A549 (cell line): ENCODE measurements around the gene RBM6. TPM values are rescaled to one million over a fixed set of nuclear protein-coding genes. Genes with fewer than 3 reads are reported as not detected.

Source experiments
- ATAC-seq, 2 experiments: fragments of 200-7000 bp in 1 of 2; fragments of >200 bp in 1 of 2; cut with Nextera tagmentation in 1 of 2; cut with Tn5 transposase in 1 of 2; 3 replicates each; pipeline versions ENCODE4 v1.8.0 to v1.9.1; 2018 to 2020; ENCODE audit warnings: mild to moderate bottlenecking in 1 of 2, moderate library complexity in 1 of 2
- CTCF ChIA-PET: fragments of 300-600 bp; sonication (Branson Sonifier 250); formaldehyde crosslinking; extraction: SDS; loops from one replicate; lab custom pipeline; 2021; ENCODE audit warnings: antibody characterized with exemption, inconsistent platforms; lab: Yijun Ruan, JAX
- POLR2A ChIA-PET: fragments of 350-600 bp; formaldehyde crosslinking; extraction: SDS; loops from one replicate; lab custom pipeline; 2021; ENCODE audit warnings: antibody characterized with exemption, inconsistent platforms; lab: Yijun Ruan, JAX
- DNase-seq, 2 experiments: peaks; one replicate each; pipeline versions ENCODE4 v3.0.0 to v3.0.0-alpha.2; 2011 to 2016; ENCODE audit warnings: low read depth in 1 of 2, low spot score in 1 of 2
- FAIRE-seq: peaks from 2 replicates; lab custom pipeline; 2011; peaks lifted over from hg19 to GRCh38; lab: Jason Lieb, UNC
- H3K27ac ChIP-seq, 2 experiments: fragments of >200 bp; sonication (Bioruptor Twin); formaldehyde crosslinking; 3 replicates each; pipeline ENCODE4 v1.5.1; 2016 to 2017
- H3K4me1 ChIP-seq: fragments of >200 bp; sonication (Bioruptor Twin); formaldehyde crosslinking; 3 replicates; pipeline ENCODE4 v1.6.1; 2016
- H3K4me2 ChIP-seq: fragments of >200 bp; sonication (Bioruptor Twin); formaldehyde crosslinking; 3 replicates; pipeline ENCODE4 v1.6.1; 2016
- H3K4me3 ChIP-seq: fragments of >200 bp; sonication (Bioruptor Twin); formaldehyde crosslinking; 3 replicates; pipeline ENCODE4 v1.5.1; 2016
- H3K9me3 ChIP-seq: fragments of >200 bp; sonication (Bioruptor Twin); formaldehyde crosslinking; 3 replicates; pipeline ENCODE4 v1.6.1; 2016
- CEBPB ChIP-seq, 2 experiments: fragments of >200 bp in 1 of 2; sonication (Bioruptor Twin) in 1 of 2; formaldehyde crosslinking in 1 of 2; IDR thresholded peaks; 2 replicates each; pipeline ENCODE4 v1.6.1; 2012 to 2016
- CHD4 ChIP-seq: fragments of 200-600 bp; sonication (generic); IDR thresholded peaks from 2 replicates; pipeline ENCODE4 v1.6.1; 2016; ENCODE audit warnings: antibody characterized with exemption, mild to moderate bottlenecking, borderline replicate concordance
- EHMT2 ChIP-seq: fragments of 200-600 bp; sonication (generic); IDR thresholded peaks from 2 replicates; pipeline ENCODE4 v1.6.1; 2016; ENCODE audit warnings: antibody characterized with exemption, low read depth, mild to moderate bottlenecking, moderate library complexity
- ELK1 ChIP-seq: fragments of 150-350 bp; IDR thresholded peaks from 2 replicates; pipeline ENCODE4 v1.6.1; 2014; ENCODE audit warnings: low read depth, mild to moderate bottlenecking, low read length
- EP300 ChIP-seq, 2 experiments: fragments of >200 bp; sonication (Bioruptor Twin); formaldehyde crosslinking; IDR thresholded peaks; 2 replicates in 1 of 2; 3 replicates in 1 of 2; pipeline ENCODE4 v1.6.1; 2016 to 2017
- FOSB ChIP-seq: fragments of 250-450 bp; sonication (Bioruptor Pico); IDR thresholded peaks from 2 replicates; pipeline ENCODE4 v1.5.0; 2020; ENCODE audit warnings: mild to moderate bottlenecking, moderate library complexity
- FOXS1 ChIP-seq: fragments of 250-450 bp; sonication (Bioruptor Pico); IDR thresholded peaks from 2 replicates; pipeline ENCODE4 v1.5.0; 2020; ENCODE audit warnings: mild to moderate bottlenecking, moderate library complexity
- GATA3 ChIP-seq: IDR thresholded peaks from 2 replicates; pipeline ENCODE4 v1.6.1; 2012; ENCODE audit warnings: borderline replicate concordance
- HEYL ChIP-seq: fragments of 250-450 bp; sonication (Bioruptor Pico); IDR thresholded peaks from 2 replicates; pipeline ENCODE4 v1.8.0; 2021; ENCODE audit warnings: mild to moderate bottlenecking, moderate library complexity
- HOXA7 ChIP-seq: fragments of 250-450 bp; sonication (Bioruptor Pico); IDR thresholded peaks from 2 replicates; pipeline ENCODE4 v1.5.0; 2020; ENCODE audit warnings: mild to moderate bottlenecking, moderate library complexity
- HOXB5 ChIP-seq: fragments of 250-450 bp; sonication (Bioruptor Pico); IDR thresholded peaks from 2 replicates; pipeline ENCODE4 v1.5.0; 2020; ENCODE audit warnings: mild to moderate bottlenecking, moderate library complexity
- MAFK ChIP-seq: fragments of 450-650 bp; IDR thresholded peaks from 2 replicates; pipeline ENCODE4 v1.6.1; 2014; ENCODE audit not compliant: partially characterized antibody
- NFE2L2 ChIP-seq: fragments of 150-350 bp; conservative IDR thresholded peaks from 2 replicates; pipeline ENCODE4 v1.6.1; 2014; ENCODE audit warnings: low read length
- PHF8 ChIP-seq: fragments of 200-600 bp; sonication (generic); IDR thresholded peaks from 2 replicates; pipeline ENCODE4 v1.6.1; 2016; ENCODE audit warnings: low read depth, mild to moderate bottlenecking, antibody characterized with exemption, moderate library complexity, borderline replicate concordance
- POLR2A ChIP-seq: IDR thresholded peaks from 2 replicates; pipeline ENCODE4 v1.6.1; 2012; ENCODE audit warnings: mild to moderate bottlenecking, low read length
- POLR2AphosphoS2 ChIP-seq: conservative IDR thresholded peaks from 2 replicates; pipeline ENCODE4 v1.6.1; 2012; ENCODE audit warnings: low read length, improper control_type of control experiment, inconsistent platforms
- RFX5 ChIP-seq: fragments of 450-650 bp; IDR thresholded peaks from 2 replicates; pipeline ENCODE4 v1.7.1; 2014; ENCODE audit warnings: antibody characterized with exemption, mild to moderate bottlenecking, moderate library complexity
- SMC3 ChIP-seq: fragments of >200 bp; sonication (Bioruptor Twin); formaldehyde crosslinking; IDR thresholded peaks from 3 replicates; pipeline ENCODE4 v1.6.1; 2018; ENCODE audit warnings: inconsistent platforms
- SREBF2 ChIP-seq: fragments of 450-650 bp; IDR thresholded peaks from 2 replicates; pipeline ENCODE4 v1.6.1; 2014; ENCODE audit warnings: mild to moderate bottlenecking, moderate library complexity
- TFCP2L1 ChIP-seq: fragments of 250-450 bp; sonication (Bioruptor Pico); IDR thresholded peaks from 2 replicates; pipeline ENCODE4 v1.5.0; 2021; ENCODE audit warnings: mild to moderate bottlenecking
- ZNF302 ChIP-seq: fragments of 250-450 bp; sonication (Bioruptor Pico); IDR thresholded peaks from 2 replicates; pipeline ENCODE4 v1.9.0; 2021; ENCODE audit warnings: inconsistent platforms, mild to moderate bottlenecking, moderate library complexity
- WGBS: methylation state at CpG from one replicate; pipeline ENCODE4 v1.1.6; 2017; ENCODE audit errors: missing lambda C conversion rate; 5-methylcytosine and 5-hydroxymethylcytosine counted together
- polyA plus RNA-seq, 4 experiments: library from polyadenylated mRNA; depleted of rRNA in 3 of 4; stranded (reverse); fragments of >200 nt; fragmentation: RNase III in 1 of 4; extraction: RNeasy Plus Mini Kit Qiagen cat#74134 plus additional on column Dnase treatment in 1 of 4; gene quantifications; 2 replicates in 3 of 4; 3 replicates in 1 of 4; pipeline ENCODE4 v1.2.3, GENCODE V29; 2011 to 2017
- TF ChIP-seq, protein P1 (sequence below): fragments of >200 bp; sonication (Bioruptor Twin); formaldehyde crosslinking; IDR thresholded peaks from 2 replicates; pipeline ENCODE4 v1.6.1; 2016
- TF ChIP-seq, protein P2 (sequence below): fragments of >200 bp; sonication (Bioruptor Twin); formaldehyde crosslinking; IDR thresholded peaks from 3 replicates; pipeline ENCODE4 v1.6.1; 2016
- TF ChIP-seq, protein P3 (sequence below): IDR thresholded peaks from 2 replicates; pipeline ENCODE4 v1.6.1; 2012; ENCODE audit warnings: low read depth, borderline replicate concordance

Gene RBM6
- polyA plus RNA-seq, 2 of the 4 experiments (the other 2 are of a cell fraction): 40.4 to 44.2 TPM

DNA sequence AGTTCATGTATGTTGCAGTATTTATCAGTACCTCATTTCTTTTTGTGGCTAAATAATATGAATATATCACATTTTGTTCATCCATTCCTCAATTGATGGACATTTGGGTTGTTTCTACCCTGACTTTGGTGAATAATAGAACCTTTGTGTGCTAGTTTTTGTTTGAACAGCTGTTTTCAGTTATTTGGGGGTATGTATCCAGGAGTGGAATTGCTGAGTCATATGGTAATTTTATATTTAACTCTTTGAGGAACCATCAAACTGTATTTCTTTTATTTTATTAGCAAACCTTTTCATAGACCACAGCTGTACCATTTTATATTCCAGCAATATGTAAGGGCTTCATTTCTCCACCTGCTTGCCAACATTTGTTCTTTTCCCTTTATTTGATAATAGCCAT, 110.4 kb downstream of the RBM6 start:
- FAIRE-seq: no peak
- DNase-seq: no peak
- no peaks in the 10 kb centered on the region for H3K9me3 ChIP-seq
- ATAC-seq: no peak
- ChIA-PET CTCF (interaction anchor here (0.5 kb wide), 1 partner anchor 34 kb away, joined by 4 read pairs; no protein-coding TSS in a partner anchor), POLR2A (no interaction called here)
- H3K4me2 ChIP-seq: peak overlapping the region; percentile 40; the same call in 2 of the 3 replicates
- TF ChIP-seq RFX5: no peak
- TF ChIP-seq ZNF302 (CRISPR knock-in tag): no peak
- TF ChIP-seq CHD4: no peak
- TF ChIP-seq SMC3: no peak
- TF ChIP-seq SREBF2: no peak
- TF ChIP-seq HOXA7 (CRISPR knock-in tag): no peak
- TF ChIP-seq NFE2L2: peak; percentile 24; the same call in 1 of the 2 replicates
- TF ChIP-seq HOXB5 (CRISPR knock-in tag): no peak
- TF ChIP-seq MAFK: peak; percentile 76
- no peak for TF ChIP-seq ELK1
- H3K27ac ChIP-seq: peak overlapping the region; percentile 36 to 40; a peak in 2 of 6 replicates
- H3K4me3 ChIP-seq: no peak overlapping the region
- H3K4me1 ChIP-seq: peaks cover 11% of the 10 kb centered on the region

DNA sequence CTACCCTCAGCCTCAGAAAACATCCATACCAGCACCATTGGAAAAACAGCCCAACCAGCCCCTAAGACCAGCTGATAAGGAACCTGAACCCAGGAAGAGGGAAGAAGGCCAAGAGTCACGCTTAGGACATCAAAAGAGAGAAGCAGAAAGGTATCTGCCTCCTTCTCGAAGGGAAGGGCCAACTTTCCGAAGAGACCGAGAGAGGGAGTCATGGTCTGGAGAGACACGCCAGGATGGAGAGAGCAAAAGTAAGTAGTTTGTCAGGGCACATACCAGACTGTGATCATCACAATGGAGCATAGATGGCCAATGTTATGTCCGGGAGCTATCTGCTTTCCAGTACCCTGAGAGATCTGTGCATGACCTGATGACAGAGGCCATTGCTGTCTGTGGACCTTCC, 117.8 kb downstream of the RBM6 start:
- TF ChIP-seq FOSB (CRISPR knock-in tag) (no peak), FOXS1 (CRISPR knock-in tag) (no peak), TFCP2L1 (no peak), HEYL (CRISPR knock-in tag) (no peak), PHF8 (no peak), ELK1 (no peak), EP300 (IDR thresholded peaks at IDR 0.05) (no peak), POLR2AphosphoS2 (no peak), SREBF2 (no peak), CEBPB (IDR thresholded peaks at IDR 0.05) (no peak), CHD4 (no peak), EHMT2 (no peak), POLR2A (no peak), GATA3 (no peak), RFX5 (no peak), SMC3 (no peak), ZNF302 (CRISPR knock-in tag) (no peak)
- TF ChIP-seq, protein P1, sequence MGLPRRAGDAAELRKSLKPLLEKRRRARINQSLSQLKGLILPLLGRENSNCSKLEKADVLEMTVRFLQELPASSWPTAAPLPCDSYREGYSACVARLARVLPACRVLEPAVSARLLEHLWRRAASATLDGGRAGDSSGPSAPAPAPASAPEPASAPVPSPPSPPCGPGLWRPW: no peak
- TF ChIP-seq, protein P2, sequence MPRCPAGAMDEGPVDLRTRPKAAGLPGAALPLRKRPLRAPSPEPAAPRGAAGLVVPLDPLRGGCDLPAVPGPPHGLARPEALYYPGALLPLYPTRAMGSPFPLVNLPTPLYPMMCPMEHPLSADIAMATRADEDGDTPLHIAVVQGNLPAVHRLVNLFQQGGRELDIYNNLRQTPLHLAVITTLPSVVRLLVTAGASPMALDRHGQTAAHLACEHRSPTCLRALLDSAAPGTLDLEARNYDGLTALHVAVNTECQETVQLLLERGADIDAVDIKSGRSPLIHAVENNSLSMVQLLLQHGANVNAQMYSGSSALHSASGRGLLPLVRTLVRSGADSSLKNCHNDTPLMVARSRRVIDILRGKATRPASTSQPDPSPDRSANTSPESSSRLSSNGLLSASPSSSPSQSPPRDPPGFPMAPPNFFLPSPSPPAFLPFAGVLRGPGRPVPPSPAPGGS: no peak
- TF ChIP-seq, protein P3, sequence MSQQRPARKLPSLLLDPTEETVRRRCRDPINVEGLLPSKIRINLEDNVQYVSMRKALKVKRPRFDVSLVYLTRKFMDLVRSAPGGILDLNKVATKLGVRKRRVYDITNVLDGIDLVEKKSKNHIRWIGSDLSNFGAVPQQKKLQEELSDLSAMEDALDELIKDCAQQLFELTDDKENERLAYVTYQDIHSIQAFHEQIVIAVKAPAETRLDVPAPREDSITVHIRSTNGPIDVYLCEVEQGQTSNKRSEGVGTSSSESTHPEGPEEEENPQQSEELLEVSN: no peak
- TF ChIP-seq, all 56 proteins: peak for 0
- ChIA-PET POLR2A (no interaction called here), CTCF (interaction anchor here (0.7 to 1.5 kb wide), 2 partner anchors 10 to 12 kb away, joined by 4 to 6 read pairs; no protein-coding TSS in a partner anchor)
- Histone ChIP-seq H3K4me2 (no peak overlapping the region), H3K4me1 (no peaks in the 10 kb centered on the region), H3K4me3 (no peak overlapping the region), H3K9me3 (no peaks in the 10 kb centered on the region), H3K27ac (no peak overlapping the region)
- WGBS: 94% methylated on average over 6 of the region's 6 CpGs
- ATAC-seq (no peak), DNase-seq (no peak), FAIRE-seq (no peak)
